ENCODE data around the gene C10orf90. TPM values are rescaled to one million over a fixed set of nuclear protein-coding genes. Genes with fewer than 3 reads are reported as not detected.

The C10orf90 gene
- total RNA-seq, 4 donors from 2014 or later, result 2.7 to 5.8 (median 4.0) TPM

GRCh38 chr10:126663880-126664279 lies 6.6 kb downstream of the C10orf90 start:
- TF ChIP-seq POLR2A (IDR thresholded peaks at IDR 0.05) (no peak), CTCF (IDR thresholded peaks at IDR 0.05) (no peak)
- 19 to 26% methylated on average over 5 of the region's 5 CpGs for WGBS, 2 donors
- intact Hi-C loops (cut with DNase I; ENCODE audit: low total_unique reads), result no loop called here
- DNase-seq (ENCODE audit: low spot score in 2 of 2), result no peak
- no peak overlapping the region for H3K4me3 ChIP-seq (ENCODE audit: low read depth, poor library complexity, severe bottlenecking)

DNA sequence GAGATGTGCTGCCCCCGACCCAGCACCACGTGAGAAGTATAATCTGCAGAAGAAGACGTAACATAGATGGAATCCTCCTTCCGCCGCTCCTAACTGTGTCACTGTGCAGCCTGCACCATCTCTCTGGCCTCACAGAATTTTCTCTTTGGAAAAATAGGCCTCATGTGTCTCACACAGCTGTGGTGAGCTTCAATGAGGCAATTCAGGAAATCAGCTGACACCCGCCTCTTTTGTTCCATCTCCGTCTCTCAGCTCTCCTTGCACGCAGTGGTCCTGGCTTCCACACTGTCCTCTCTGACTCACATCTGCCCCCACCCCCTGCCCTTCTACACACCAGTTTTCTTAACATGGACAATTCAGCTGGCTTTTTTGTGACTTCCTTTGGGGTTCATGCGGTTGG lies 7.2 kb downstream of the C10orf90 start:
- WGBS, 2 donors, result 54 to 59% methylated on average over 9 of the region's 9 CpGs
- DNase-seq (ENCODE audit: low spot score in 2 of 2), result peak; percentile 81 to 86

DNA sequence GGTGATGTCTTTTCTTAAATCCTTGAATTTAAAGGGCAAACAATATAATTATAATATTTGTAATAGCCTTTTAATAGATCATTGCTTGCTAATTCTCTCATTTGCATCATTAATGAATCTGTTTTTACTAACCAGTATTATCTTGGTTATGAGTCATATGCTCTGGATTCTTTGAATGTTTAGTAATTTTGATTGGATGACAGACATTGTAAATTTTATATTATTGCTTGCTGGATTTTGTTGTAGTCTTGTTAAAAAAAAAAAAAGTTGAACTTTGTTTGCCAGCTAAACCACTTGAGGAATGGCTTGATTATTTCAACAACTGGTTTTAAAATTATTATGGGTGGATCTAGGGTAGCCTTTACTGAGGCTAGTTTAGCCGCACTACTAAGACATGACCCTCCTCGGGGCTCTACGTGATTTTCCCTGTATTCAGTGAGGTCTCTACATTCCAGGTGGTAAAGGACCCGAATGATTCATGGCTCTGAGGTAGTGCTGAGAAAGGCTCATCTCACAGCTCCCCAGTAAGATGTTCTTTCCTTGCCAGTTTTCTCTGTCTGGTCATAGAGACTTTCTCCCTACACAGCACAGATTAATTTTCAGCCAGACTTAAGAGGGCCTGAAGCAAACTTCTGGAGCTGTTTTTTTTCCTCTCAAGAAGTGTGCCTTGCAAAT lies 8.5 kb downstream of the C10orf90 start:
- intact Hi-C loops (cut with DNase I; ENCODE audit: low total_unique reads), result no loop called here
- TF ChIP-seq POLR2A (IDR thresholded peaks at IDR 0.05) (no peak), CTCF (IDR thresholded peaks at IDR 0.05) (no peak)
- WGBS, 2 donors, result 34 to 37% methylated on average over 4 of the region's 4 CpGs
- no peak for DNase-seq (ENCODE audit: low spot score in 2 of 2)
- no peak overlapping the region for H3K4me3 ChIP-seq (ENCODE audit: low read depth, poor library complexity, severe bottlenecking)

More for the DNA sequence above, 7.2 kb downstream of the C10orf90 start:
- TF ChIP-seq POLR2A (IDR thresholded peaks at IDR 0.05) (no peak), CTCF (IDR thresholded peaks at IDR 0.05) (no peak)
- no peak overlapping the region for H3K4me3 ChIP-seq (ENCODE audit: low read depth, poor library complexity, severe bottlenecking)
- intact Hi-C loops (cut with DNase I; ENCODE audit: low total_unique reads), result no loop called here

- H3K4me3 ChIP-seq (ENCODE audit: low read depth, poor library complexity, severe bottlenecking), result no peak overlapping the region
- TF ChIP-seq POLR2A (IDR thresholded peaks at IDR 0.05) (no peak), CTCF (IDR thresholded peaks at IDR 0.05) (no peak)
- no peak for DNase-seq (ENCODE audit: low spot score in 2 of 2)
- intact Hi-C loops (cut with DNase I; ENCODE audit: low total_unique reads), result no loop called here
- 66 to 95% methylated on average over 1 of the region's 1 CpG for WGBS, 2 donors
Observed at GRCh38 chr10:126661356-126661755, 9.1 kb downstream of the C10orf90 start.

- 61 to 66% methylated on average over 4 of the region's 4 CpGs for WGBS, 2 donors
- no peak overlapping the region for H3K4me3 ChIP-seq (ENCODE audit: low read depth, poor library complexity, severe bottlenecking)
- TF ChIP-seq POLR2A (IDR thresholded peaks at IDR 0.05) (no peak), CTCF (IDR thresholded peaks at IDR 0.05) (no peak)
- intact Hi-C loops (cut with DNase I; ENCODE audit: low total_unique reads), result no loop called here
- peak in 1 of 2 donors; percentile 54 for DNase-seq (ENCODE audit: low spot score in 2 of 2)
Observed at GRCh38 chr10:126659750-126660149, 10.7 kb downstream of the C10orf90 start.

DNA sequence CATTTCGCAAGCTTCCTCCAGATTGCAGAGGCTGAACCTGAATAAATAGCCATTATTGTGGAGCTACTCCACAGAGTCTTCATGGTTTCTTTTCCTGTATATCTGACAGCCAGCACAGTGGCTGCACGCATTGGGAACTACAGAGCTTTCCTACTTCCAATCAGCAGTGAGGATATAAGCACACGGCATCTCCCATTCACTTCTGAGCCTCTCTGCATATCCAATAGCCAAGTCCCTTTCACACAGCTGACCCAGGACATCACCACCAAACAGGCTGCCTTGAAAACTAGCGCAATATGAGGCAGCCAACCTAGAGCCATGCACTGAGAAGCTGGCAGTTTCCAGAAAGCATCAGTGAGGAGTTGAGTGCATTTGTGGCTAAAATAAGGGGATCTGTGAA lies 11.6 kb downstream of the C10orf90 start:
- no peak for TF ChIP-seq POLR2A (IDR thresholded peaks at IDR 0.05)
- no peak for TF ChIP-seq CTCF (IDR thresholded peaks at IDR 0.05)
- intact Hi-C loops (cut with DNase I; ENCODE audit: low total_unique reads), result no loop called here
- no peak overlapping the region for H3K4me3 ChIP-seq (ENCODE audit: low read depth, poor library complexity, severe bottlenecking)
- DNase-seq (ENCODE audit: low spot score in 2 of 2), result peak in 1 of 2 donors; percentile 26
- 93 to 95% methylated on average over 4 of the region's 4 CpGs for WGBS, 2 donors
